ENCODE results near the gene VMP1.

VMP1 gene

DNA sequence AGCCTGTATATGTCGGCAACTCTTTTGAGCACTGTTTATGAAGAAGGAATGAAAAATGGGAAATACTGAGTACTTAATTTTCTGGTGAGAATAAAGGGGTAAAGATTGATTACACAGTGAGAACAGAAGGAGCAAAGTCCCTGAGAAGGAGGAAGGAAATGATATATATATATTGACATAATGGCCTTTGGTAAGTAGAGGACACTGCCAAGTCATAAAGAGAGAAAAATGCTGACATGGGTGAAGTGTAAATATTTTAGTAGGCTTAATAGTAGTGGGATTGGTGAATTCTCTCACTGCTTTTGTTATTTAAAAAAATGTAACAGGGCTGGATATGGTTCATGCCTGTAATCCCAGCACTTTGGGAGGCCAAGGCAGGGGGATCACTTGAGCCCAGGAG lies 16.2 kb downstream of the VMP1 start:
- no peak for DNase-seq (ENCODE audit: insufficient read length, low spot score)
- no peak for FAIRE-seq
- TF ChIP-seq POLR2A (IDR thresholded peaks at IDR 0.05; ENCODE audit: low read depth, low read length), result no peak

DNA sequence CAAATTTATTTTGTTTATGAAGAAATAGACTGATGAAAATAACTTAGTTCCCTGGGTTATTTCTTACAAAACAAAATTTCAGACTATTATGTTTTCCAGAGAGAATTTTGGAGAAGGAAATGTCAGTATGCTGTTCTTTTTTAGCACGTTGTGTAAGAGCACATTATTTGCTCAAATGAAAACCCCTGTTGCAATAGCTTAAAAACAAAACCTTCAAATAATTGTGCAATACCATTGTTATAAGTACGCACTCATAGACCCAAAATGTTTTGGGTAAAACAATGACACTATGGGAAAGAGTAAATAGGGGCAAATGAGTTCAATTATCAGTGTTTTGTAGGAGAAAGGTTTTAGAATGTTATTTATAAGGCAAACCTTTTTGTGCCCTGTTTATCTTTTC lies 18.2 kb downstream of the VMP1 start:
- no peak for FAIRE-seq
- no peak for TF ChIP-seq POLR2A (IDR thresholded peaks at IDR 0.05; ENCODE audit: low read depth, low read length)
- DNase-seq (ENCODE audit: insufficient read length, low spot score), result no peak

DNA sequence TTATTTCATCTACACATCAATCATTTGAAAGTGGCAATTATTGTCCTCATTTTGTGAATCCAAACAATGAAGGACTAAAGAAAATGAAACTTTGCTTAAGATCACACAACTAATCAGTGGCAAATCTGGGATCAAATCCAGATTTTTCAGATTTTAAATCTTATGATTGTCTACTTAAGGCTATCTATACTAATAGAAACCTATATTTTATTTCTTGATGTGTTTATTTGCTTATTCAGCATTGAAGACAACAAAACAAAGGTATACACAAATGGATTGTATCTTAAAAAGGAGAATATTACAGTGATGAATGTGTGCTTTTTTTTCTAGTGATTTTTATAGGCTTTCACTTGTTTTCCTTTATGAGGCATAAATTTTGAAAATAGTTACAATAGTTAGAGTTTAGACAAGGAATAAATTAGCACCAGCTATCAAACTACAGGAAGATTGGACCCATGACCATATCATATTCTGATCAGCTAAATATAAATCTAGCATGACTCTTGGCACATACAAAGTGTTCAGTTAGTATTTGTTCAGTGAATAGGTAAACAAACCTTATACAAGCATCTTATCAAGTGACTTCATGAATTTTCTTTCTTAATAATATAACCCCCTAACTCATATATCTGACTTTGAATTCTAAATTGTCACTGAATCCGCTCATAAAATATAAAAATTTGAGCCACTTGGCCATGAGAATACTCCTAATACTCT lies 20.5 kb downstream of the VMP1 start:
- FAIRE-seq (peak; percentile 43), DNase-seq (ENCODE audit: insufficient read length, low spot score) (no peak)
- TF ChIP-seq POLR2A (IDR thresholded peaks at IDR 0.05; ENCODE audit: low read depth, low read length), result no peak

DNA sequence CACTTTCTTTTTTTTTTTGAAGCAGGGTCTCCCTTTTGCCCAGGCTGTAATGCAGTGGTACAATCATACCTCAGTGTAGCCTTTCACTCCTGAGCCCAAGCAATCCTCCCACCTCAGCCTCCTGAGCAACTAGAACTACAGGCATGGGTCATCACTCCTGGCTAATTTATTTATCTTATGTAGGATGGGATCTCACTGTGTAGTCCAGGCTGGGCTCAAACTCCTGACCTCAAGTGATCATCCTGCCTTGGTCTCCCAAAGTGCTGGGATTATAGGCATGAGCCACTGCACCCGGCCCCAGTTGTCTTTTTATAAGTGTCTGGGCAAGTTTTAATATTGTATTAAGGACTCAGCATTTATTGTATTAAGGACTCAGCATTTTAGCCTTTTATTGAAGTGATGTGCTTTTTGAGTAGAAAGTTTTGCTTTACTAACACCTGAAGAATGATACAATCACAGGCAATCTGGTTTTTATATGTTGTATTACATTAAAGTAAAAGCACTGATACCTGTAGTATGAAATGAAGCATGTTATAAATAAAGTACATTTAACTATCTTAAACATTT lies 22.9 kb downstream of the VMP1 start:
- no peak for TF ChIP-seq POLR2A (IDR thresholded peaks at IDR 0.05; ENCODE audit: low read depth, low read length)
- DNase-seq (ENCODE audit: insufficient read length, low spot score) (no peak), FAIRE-seq (no peak)

DNA sequence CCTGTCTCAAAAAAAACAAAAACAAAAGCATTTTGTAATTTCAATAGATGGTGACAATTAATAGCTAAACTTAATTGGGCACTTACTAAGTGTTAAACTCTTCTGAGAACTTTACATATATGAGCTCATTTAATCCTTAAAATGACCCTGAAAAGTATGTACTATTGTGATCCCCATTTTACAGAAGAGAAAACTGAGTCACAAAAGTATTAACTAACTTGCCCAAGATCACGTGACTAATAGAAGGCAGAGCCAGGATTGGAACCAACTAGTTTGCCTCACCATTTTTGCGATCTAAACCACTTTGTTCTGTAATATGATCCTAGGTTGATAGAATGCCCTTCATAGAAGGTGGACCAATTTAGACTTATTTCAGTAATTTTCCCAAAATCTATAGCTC lies 26.2 kb downstream of the VMP1 start:
- no peak for FAIRE-seq
- TF ChIP-seq POLR2A (IDR thresholded peaks at IDR 0.05; ENCODE audit: low read depth, low read length), result no peak
- DNase-seq (ENCODE audit: insufficient read length, low spot score), result no peak

DNA sequence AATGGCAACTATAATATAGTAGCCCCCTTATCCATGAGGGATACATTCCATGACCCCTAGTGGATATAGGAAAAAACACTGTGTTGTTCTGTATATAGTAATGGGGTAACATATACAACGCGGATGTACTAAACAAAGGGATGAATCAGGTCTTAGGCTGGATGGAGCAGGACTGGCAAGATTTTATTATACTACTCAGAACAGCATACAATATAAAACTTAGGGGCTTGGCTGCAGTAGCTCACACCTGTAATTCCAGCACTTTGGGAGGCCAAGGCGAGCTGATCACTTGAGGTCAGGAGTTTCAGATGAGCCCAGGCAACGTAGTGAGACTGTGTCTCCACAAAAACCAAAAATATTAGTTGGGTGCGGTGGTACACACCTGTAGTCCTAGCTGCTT lies 26.8 kb downstream of the VMP1 start:
- no peak for TF ChIP-seq POLR2A (IDR thresholded peaks at IDR 0.05; ENCODE audit: low read depth, low read length)
- DNase-seq (ENCODE audit: insufficient read length, low spot score), result no peak
- FAIRE-seq, result no peak

DNA sequence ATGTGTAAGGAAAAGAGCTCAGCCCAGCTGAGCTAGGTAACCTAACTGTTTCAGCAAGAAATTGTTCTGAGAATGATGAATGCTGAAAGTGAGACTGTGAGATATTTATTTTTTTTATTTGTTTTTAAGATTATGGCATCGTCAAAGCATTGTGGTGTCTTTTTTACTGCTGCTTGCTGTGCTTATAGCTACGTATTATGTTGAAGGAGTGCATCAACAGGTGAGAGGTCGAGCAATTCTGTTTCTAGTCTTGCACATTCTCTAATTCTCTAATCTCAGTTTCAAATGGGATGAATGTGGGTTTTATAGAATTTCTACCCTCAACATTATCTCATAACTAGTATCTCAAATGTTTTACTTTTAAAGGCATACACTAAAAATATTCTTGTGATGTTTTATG lies 29.9 kb downstream of the VMP1 start:
- no peak for TF ChIP-seq POLR2A (IDR thresholded peaks at IDR 0.05; ENCODE audit: low read depth, low read length)
- no peak for DNase-seq (ENCODE audit: insufficient read length, low spot score)

DNA sequence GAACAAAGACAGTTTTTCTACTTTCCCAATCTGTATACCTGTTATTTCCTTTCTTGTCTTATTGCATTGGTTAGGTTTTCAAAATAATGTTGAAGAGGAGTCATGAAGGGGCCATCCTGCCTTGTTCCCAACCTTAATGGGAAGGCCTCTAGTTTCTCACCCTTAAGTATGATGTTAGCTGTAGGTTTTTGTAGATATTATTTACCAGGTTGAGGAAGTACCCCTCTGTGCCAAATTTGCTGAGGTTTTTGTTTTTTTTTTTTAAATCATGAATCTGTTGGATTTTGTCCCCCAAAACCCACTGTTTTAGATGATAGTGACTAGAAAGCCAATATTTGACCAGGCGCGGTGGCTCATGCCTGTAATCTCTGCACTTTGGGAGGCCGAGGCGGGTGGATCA lies 36.4 kb downstream of the VMP1 start:
- FAIRE-seq (no peak), DNase-seq (ENCODE audit: insufficient read length, low spot score) (no peak)
- no peak for TF ChIP-seq POLR2A (IDR thresholded peaks at IDR 0.05; ENCODE audit: low read depth, low read length)

More for the DNA sequence above, 29.9 kb downstream of the VMP1 start:
- FAIRE-seq, result no peak

DNA sequence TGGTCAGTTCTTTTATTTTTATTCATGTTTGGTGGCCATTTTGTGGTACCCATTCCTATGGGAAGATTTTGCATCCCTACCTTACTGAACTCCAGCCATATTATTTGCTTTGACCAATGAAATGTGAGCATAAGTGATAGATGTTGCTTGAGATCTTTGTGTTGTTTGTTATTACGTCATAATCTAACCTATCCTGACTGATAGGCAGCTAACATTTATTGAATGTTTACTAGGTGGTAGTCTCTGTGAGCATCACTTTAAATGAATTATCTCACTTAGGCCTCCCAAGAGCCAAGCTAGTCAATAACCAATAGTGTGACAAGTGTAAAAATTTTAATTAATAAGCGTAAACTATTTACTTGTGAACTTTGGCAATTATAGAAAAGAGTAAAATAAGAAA lies 37.6 kb downstream of the VMP1 start:
- no peak for DNase-seq (ENCODE audit: insufficient read length, low spot score)
- no peak for TF ChIP-seq POLR2A (IDR thresholded peaks at IDR 0.05; ENCODE audit: low read depth, low read length)
- peak; percentile 82 for FAIRE-seq

DNA sequence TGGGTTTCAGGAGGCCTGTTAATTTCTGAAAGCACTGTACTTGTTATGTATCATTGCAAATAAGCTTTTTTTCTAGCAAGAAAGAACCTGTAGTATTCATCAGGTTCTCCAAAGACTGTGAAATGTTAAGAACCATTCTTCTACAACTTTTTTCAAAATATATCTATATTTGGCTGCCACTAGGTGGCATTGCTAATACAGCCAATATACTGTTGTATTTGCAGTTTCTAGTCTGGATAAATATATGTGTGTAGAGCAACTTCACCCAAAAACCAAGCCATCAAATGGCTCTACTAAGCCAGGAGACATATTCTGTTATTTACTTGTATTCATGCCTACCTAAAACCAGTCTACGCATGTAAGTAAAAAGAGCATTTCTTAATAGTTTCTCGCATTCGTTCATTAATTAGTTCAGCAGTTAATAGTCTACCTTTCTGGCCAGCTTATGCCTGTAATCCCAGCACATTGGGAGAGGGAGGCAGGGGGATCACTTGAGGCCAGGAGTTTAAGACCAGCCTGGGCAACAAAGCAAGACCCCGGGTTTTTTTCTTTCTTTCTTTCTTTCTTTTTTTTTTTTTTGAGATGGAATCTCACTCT lies 39.5 kb downstream of the VMP1 start:
- no peak for TF ChIP-seq POLR2A (IDR thresholded peaks at IDR 0.05; ENCODE audit: low read depth, low read length)
- FAIRE-seq (peak; percentile 92), DNase-seq (ENCODE audit: insufficient read length, low spot score) (peak; percentile 10)

DNA sequence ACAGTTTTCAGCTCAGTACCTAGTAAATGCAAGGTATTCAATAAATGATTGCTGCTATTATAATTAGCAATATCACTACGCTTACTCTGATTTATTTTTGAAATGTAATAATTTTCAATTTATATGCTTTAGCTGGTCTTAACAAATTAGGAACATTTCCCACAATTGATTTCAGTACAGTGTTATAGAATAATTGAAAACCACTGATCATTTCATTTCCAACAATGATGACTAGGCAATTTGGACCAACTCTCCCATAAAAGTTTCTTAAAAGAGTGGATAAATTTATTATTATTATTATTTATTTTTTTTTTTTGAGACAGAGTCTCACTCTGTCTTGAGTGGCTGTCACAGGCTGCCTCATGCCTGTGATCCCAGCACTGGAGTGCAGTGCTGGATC lies 41.1 kb downstream of the VMP1 start:
- no peak for TF ChIP-seq POLR2A (IDR thresholded peaks at IDR 0.05; ENCODE audit: low read depth, low read length)
- FAIRE-seq (no peak), DNase-seq (ENCODE audit: insufficient read length, low spot score) (no peak)

DNA sequence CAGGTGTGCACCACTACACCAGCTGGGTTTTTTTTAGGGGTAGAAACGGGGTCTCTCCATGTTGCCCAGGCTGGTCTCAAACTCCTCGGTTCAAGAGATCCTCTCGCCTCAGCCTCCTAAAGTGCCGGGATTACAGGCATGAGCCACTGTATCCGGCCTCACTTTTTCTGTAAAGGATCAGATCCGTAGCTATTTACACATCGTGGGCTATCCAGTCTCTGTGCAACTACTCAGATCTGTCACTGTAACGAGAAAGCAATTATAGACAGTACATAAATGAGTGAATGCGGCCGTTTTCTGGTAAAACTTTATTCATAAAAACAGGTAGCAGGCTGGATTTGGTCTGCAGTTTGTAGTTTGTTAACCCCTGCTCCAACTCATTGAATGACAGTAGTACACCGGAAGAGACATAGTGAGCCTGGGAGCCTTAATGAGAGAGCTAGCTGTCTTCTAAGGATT lies 44.5 kb downstream of the VMP1 start:
- FAIRE-seq (no peak), DNase-seq (ENCODE audit: insufficient read length, low spot score) (no peak)
- no peak for TF ChIP-seq POLR2A (IDR thresholded peaks at IDR 0.05; ENCODE audit: low read depth, low read length)

DNA sequence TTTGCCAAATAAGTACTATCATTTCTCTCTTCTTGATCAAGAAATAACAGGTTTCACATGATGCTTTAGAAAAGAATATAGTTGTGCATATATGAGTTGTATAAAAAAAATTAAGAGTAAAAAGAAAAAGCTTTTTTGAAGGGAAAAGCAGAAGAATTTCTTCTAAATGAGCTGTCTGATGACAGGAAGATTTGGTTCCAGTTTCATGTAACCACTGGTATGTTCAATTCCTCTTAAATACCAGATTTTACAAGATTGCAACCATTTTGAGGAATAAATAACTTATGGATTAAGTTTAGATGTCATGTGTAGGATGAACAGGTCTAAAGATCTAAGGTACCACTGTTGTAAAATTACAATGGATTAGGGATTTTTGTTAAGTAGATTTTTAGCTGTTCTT lies 45.0 kb downstream of the VMP1 start:
- FAIRE-seq, result no peak
- no peak for TF ChIP-seq POLR2A (IDR thresholded peaks at IDR 0.05; ENCODE audit: low read depth, low read length)
- DNase-seq (ENCODE audit: insufficient read length, low spot score), result no peak

DNA sequence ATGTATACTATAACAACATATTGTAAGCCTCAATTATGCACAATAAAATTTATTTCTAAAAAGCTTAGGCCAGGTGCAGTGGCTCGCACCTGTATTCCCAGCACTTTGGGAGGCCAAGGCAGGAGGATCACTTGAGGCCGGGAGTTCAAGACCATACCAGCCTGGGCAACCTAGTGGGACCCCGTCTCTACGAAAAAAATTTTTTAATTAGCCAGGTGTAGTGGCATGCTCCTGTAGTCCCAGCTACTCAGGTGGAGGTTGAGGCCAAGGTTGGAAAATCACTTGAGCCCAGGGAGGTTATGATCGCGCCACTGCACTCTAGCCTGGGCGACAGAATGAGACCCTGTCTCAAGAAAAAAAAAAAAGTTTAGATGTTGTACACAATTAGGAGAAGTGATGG lies 45.5 kb downstream of the VMP1 start:
- DNase-seq (ENCODE audit: insufficient read length, low spot score), result no peak
- TF ChIP-seq POLR2A (IDR thresholded peaks at IDR 0.05; ENCODE audit: low read depth, low read length), result no peak
- FAIRE-seq, result no peak
